Measurements from ENCODE around the gene GPA33. TPM values are rescaled to one million over a fixed set of nuclear protein-coding genes. Genes with fewer than 3 reads are reported as not detected.
"Not testable (repeated sequence)": the region's sequence is repeated elsewhere in the genome, so short reads cannot be mapped to it uniquely, and the experiment has no call there.

The GPA33 gene
- total RNA-seq, 1 donor = not detected

- TF ChIP-seq CTCF (IDR thresholded peaks at IDR 0.05; ENCODE audit: insufficient read depth, low read length) = no peak
- DNase-seq (ENCODE audit: low read depth) = peak; percentile 8
- H3K4me3 ChIP-seq (ENCODE audit: low read depth, low read length) = peak overlapping the region; percentile 9
These were observed 46.3 kb downstream of the GPA33 start for GRCh38 chr1:167043752-167044488.

- no peak overlapping the region for H3K4me3 ChIP-seq (ENCODE audit: low read depth, low read length)
- TF ChIP-seq CTCF (IDR thresholded peaks at IDR 0.05; ENCODE audit: insufficient read depth, low read length) = no peak
These were observed 56.5 kb downstream of the GPA33 start for GRCh38 chr1:167033646-167034045.

GRCh38 chr1:167029553-167029952 is 60.6 kb downstream of the GPA33 start:
- not testable (repeated sequence) for H3K4me3 ChIP-seq (ENCODE audit: low read depth, low read length); DNase-seq (ENCODE audit: low read depth)

More at GRCh38 chr1:167033646-167034045, 56.5 kb downstream of the GPA33 start:
- DNase-seq (ENCODE audit: low read depth) = no peak

GRCh38 chr1:167022384-167022783 is 67.8 kb downstream of the GPA33 start:
- no peak for TF ChIP-seq CTCF (IDR thresholded peaks at IDR 0.05; ENCODE audit: insufficient read depth, low read length)
- H3K4me3 ChIP-seq (ENCODE audit: low read depth, low read length) = no peak overlapping the region
- no peak for DNase-seq (ENCODE audit: low read depth)

- DNase-seq (ENCODE audit: low read depth) = peak; percentile 1
- TF ChIP-seq CTCF (IDR thresholded peaks at IDR 0.05; ENCODE audit: insufficient read depth, low read length) = no peak
- no peak overlapping the region for H3K4me3 ChIP-seq (ENCODE audit: low read depth, low read length)
These were observed 74.0 kb downstream of the GPA33 start for GRCh38 chr1:167016100-167016750.

GRCh38 chr1:167013108-167013929 is 76.9 kb downstream of the GPA33 start:
- no peak overlapping the region for H3K4me3 ChIP-seq (ENCODE audit: low read depth, low read length)
- DNase-seq (ENCODE audit: low read depth) = no peak
- TF ChIP-seq CTCF (IDR thresholded peaks at IDR 0.05; ENCODE audit: insufficient read depth, low read length) = no peak

GRCh38 chr1:167012570-167012969 is 77.6 kb downstream of the GPA33 start:
- no peak for TF ChIP-seq CTCF (IDR thresholded peaks at IDR 0.05; ENCODE audit: insufficient read depth, low read length)
- no peak overlapping the region for H3K4me3 ChIP-seq (ENCODE audit: low read depth, low read length)
- no peak for DNase-seq (ENCODE audit: low read depth)

Data from fibroblast of the aortic adventitia (primary cell).